Measurements from ENCODE around the gene VWA2. TPM values are rescaled to one million over a fixed set of nuclear protein-coding genes. Genes with fewer than 3 reads are reported as not detected.

Gene VWA2
- polyA plus RNA-seq, 3 donors, result not detected

- Histone ChIP-seq H3K27ac (ENCODE audit: low read depth in 1 of 2, low read length in 2 of 2) (no peak overlapping the region), H4K20me1 (ENCODE audit: insufficient read depth, low read length) (no peaks in the 10 kb centered on the region), H3K79me2 (ENCODE audit: insufficient read depth, low read length) (no peaks in the 10 kb centered on the region), H3K36me3 (replicated peaks in 1 of 2; ENCODE audit: control insufficient read depth in 1 of 2, insufficient read depth in 2 of 2, low read length in 2 of 2) (no peaks in the 10 kb centered on the region), H3K9me3 (replicated peaks in 1 of 2; ENCODE audit: control insufficient read depth in 1 of 2, insufficient read depth in 1 of 2, low read length in 2 of 2) (no peaks in the 10 kb centered on the region), H3K9ac (ENCODE audit: insufficient read depth, low read length, poor library complexity, severe bottlenecking) (no peak overlapping the region), H3K4me1 (ENCODE audit: control insufficient read depth in 1 of 2, insufficient read depth in 2 of 2, low read length in 2 of 2) (no peaks in the 10 kb centered on the region), H2AFZ (ENCODE audit: insufficient read depth, low read depth, low read length, poor library complexity, severe bottlenecking) (no peak overlapping the region), H3K4me3 (replicated peaks in 1 of 3; ENCODE audit: low read depth in 2 of 3, low read length in 3 of 3) (no peak overlapping the region), H3K27me3 (ENCODE audit: control insufficient read depth in 2 of 2, insufficient read depth in 2 of 2, low read length in 2 of 2) (no peaks in the 10 kb centered on the region), H3K4me2 (replicated peaks; ENCODE audit: extremely low read depth, low read length, poor library complexity, severe bottlenecking) (no peak overlapping the region)
- Mint-ChIP-seq H3K9me3 (peaks cover 0 to 2% (median 0%) of the 10 kb centered on the region in 7 donors), H3K27me3 (ENCODE audit: low read depth in 3 of 3) (peaks cover 4 to 11% (median 6%) of the 10 kb centered on the region in 3 donors), H3K27ac (no peak overlapping the region), H3K36me3 (no peaks in the 10 kb centered on the region), H3K4me3 (no peak overlapping the region), H3K4me1 (no peaks in the 10 kb centered on the region)
- WGBS (ENCODE audit: insufficient coverage), result 100% methylated on average over 6 of the region's 6 CpGs
- no peak for TF ChIP-seq CTCF (IDR thresholded peaks at IDR 0.05)
- intact Hi-C loops (cut with micrococcal nuclease), result no loop called here
- no peak for DNase-seq
Observed at GRCh38 chr10:114272696-114273095, 33.6 kb downstream of the VWA2 start.

- Histone ChIP-seq H2AFZ (ENCODE audit: insufficient read depth, low read depth, low read length, poor library complexity, severe bottlenecking) (no peak overlapping the region), H3K9ac (ENCODE audit: insufficient read depth, low read length, poor library complexity, severe bottlenecking) (no peak overlapping the region), H3K27ac (ENCODE audit: low read depth in 1 of 2, low read length in 2 of 2) (no peak overlapping the region), H3K9me3 (replicated peaks in 1 of 2; ENCODE audit: control insufficient read depth in 1 of 2, insufficient read depth in 1 of 2, low read length in 2 of 2) (no peaks in the 10 kb centered on the region), H3K4me1 (ENCODE audit: control insufficient read depth in 1 of 2, insufficient read depth in 2 of 2, low read length in 2 of 2) (no peaks in the 10 kb centered on the region), H3K36me3 (replicated peaks in 1 of 2; ENCODE audit: control insufficient read depth in 1 of 2, insufficient read depth in 2 of 2, low read length in 2 of 2) (no peaks in the 10 kb centered on the region), H3K79me2 (ENCODE audit: insufficient read depth, low read length) (no peaks in the 10 kb centered on the region), H4K20me1 (ENCODE audit: insufficient read depth, low read length) (no peaks in the 10 kb centered on the region), H3K4me2 (replicated peaks; ENCODE audit: extremely low read depth, low read length, poor library complexity, severe bottlenecking) (no peak overlapping the region), H3K4me3 (replicated peaks in 1 of 3; ENCODE audit: low read depth in 2 of 3, low read length in 3 of 3) (no peak overlapping the region), H3K27me3 (ENCODE audit: control insufficient read depth in 2 of 2, insufficient read depth in 2 of 2, low read length in 2 of 2) (no peaks in the 10 kb centered on the region)
- Mint-ChIP-seq H3K36me3 (no peaks in the 10 kb centered on the region), H3K4me3 (no peak overlapping the region), H3K9me3 (peaks cover 0 to 2% (median 0%) of the 10 kb centered on the region in 7 donors), H3K27me3 (ENCODE audit: low read depth in 3 of 3) (peaks cover 4 to 11% (median 8%) of the 10 kb centered on the region in 3 donors), H3K27ac (peak overlapping the region in 1 of 7 donors; percentile 14), H3K4me1 (no peaks in the 10 kb centered on the region)
- intact Hi-C loops (cut with micrococcal nuclease), result no loop called here
- WGBS (ENCODE audit: insufficient coverage), result 62% methylated on average over 2 of the region's 3 CpGs
- no peak for DNase-seq
- no peak for TF ChIP-seq CTCF (IDR thresholded peaks at IDR 0.05)
Observed at GRCh38 chr10:114273910-114274309, 34.9 kb downstream of the VWA2 start.

Data from CD14-positive monocyte (primary cell).